Neuronal stem cell (in vitro differentiated cells): Measurements from ENCODE around the gene FRMD5.

Experiments used
- DNase-seq: peaks from one replicate; pipeline ENCODE4 v3.0.0-alpha.2; 2013; ENCODE audit warnings: low spot score
- H2AFZ ChIP-seq: one replicate; pipeline ENCODE4 v1.6.1; 2013; ENCODE audit warnings: mild to moderate bottlenecking, low read length, inconsistent platforms
- H2AK5ac ChIP-seq: 2 replicates; pipeline ENCODE4 v1.6.1; 2013; ENCODE audit warnings: low read depth, mild to moderate bottlenecking, inconsistent platforms, low read length, moderate library complexity, mixed read lengths
- H2BK120ac ChIP-seq: 2 replicates; pipeline ENCODE4 v1.6.1; 2013; ENCODE audit warnings: low read depth, mild to moderate bottlenecking, inconsistent platforms, low read length, moderate library complexity, mixed read lengths
- H2BK12ac ChIP-seq: one replicate; pipeline ENCODE4 v1.6.1; 2013; ENCODE audit warnings: low read length, inconsistent platforms
- H2BK15ac ChIP-seq: 2 replicates; pipeline ENCODE4 v1.6.1; 2013; ENCODE audit warnings: mild to moderate bottlenecking, low read length, inconsistent platforms, mixed read lengths
- H2BK5ac ChIP-seq: one replicate; pipeline ENCODE4 v1.6.1; 2013; ENCODE audit warnings: inconsistent platforms, mild to moderate bottlenecking, low read length, moderate library complexity
- H3K14ac ChIP-seq: one replicate; pipeline ENCODE4 v1.6.1; 2013; ENCODE audit warnings: low read length, inconsistent platforms
- H3K18ac ChIP-seq: 2 replicates; pipeline ENCODE4 v1.6.1; 2013; ENCODE audit warnings: low read length, inconsistent platforms
- H3K23ac ChIP-seq: 2 replicates; pipeline ENCODE4 v1.6.1; 2013; ENCODE audit warnings: low read depth, mild to moderate bottlenecking, mixed read lengths, low read length, inconsistent platforms; ENCODE audit not compliant: poor library complexity
- H3K27ac ChIP-seq: replicated peaks from 3 replicates; pipeline ENCODE4 v1.5.1; 2013; ENCODE audit warnings: low read length, inconsistent platforms
- H3K27me3 ChIP-seq, 3 experiments: 2 replicates each; pipeline ENCODE4 v1.6.1; 2013; ENCODE audit warnings: low read length in 3 of 3, mild to moderate bottlenecking in 2 of 3, inconsistent platforms in 1 of 3, low read depth in 1 of 3, mixed read lengths in 1 of 3, moderate library complexity in 1 of 3; ENCODE audit not compliant: control insufficient read depth in 3 of 3, insufficient read depth in 3 of 3
- H3K36me3 ChIP-seq, 2 donors: replicated peaks in 1 of 2; 2 replicates each; pipeline ENCODE4 v1.6.1; 2013; ENCODE audit warnings: low read length in 2 of 2; ENCODE audit not compliant: control insufficient read depth in 2 of 2, insufficient read depth in 2 of 2
- H3K4ac ChIP-seq: 2 replicates; pipeline ENCODE4 v1.6.1; 2013; ENCODE audit warnings: inconsistent platforms, mild to moderate bottlenecking, low read length, moderate library complexity
- H3K4me1 ChIP-seq, 2 donors: 1 replicate in 1 of 2; 2 replicates in 1 of 2; pipeline ENCODE4 v1.6.1; 2013; ENCODE audit warnings: low read length in 2 of 2, low read depth in 1 of 2; ENCODE audit not compliant: control insufficient read depth in 2 of 2, insufficient read depth in 1 of 2
- H3K4me2 ChIP-seq: one replicate; pipeline ENCODE4 v1.6.1; 2013; ENCODE audit warnings: mild to moderate bottlenecking, low read length, inconsistent platforms; ENCODE audit not compliant: insufficient read depth, poor library complexity, severe bottlenecking
- H3K4me3 ChIP-seq, 2 donors: 2 replicates each; pipeline ENCODE4 v1.5.1; 2013; ENCODE audit warnings: low read length in 2 of 2, mild to moderate bottlenecking in 2 of 2, inconsistent platforms in 1 of 2, moderate library complexity in 1 of 2
- H3K79me1 ChIP-seq: one replicate; pipeline ENCODE4 v1.6.1; 2013; ENCODE audit warnings: low read depth, mild to moderate bottlenecking, inconsistent platforms, low read length, moderate library complexity
- H3K9ac ChIP-seq: one replicate; pipeline ENCODE4 v1.6.1; 2013; ENCODE audit warnings: mild to moderate bottlenecking, low read depth, low read length, inconsistent platforms; ENCODE audit not compliant: poor library complexity
- H3K9me3 ChIP-seq, 2 donors: replicated peaks in 1 of 2; 2 replicates each; pipeline versions ENCODE3 to v1.6.1; 2013; ENCODE audit warnings: low read length in 2 of 2, mild to moderate bottlenecking in 2 of 2, inconsistent platforms in 1 of 2, low read depth in 1 of 2, mixed read lengths in 1 of 2, moderate library complexity in 1 of 2; ENCODE audit not compliant: control insufficient read depth in 2 of 2, insufficient read depth in 1 of 2
- H4K8ac ChIP-seq: one replicate; pipeline ENCODE4 v1.6.1; 2013; ENCODE audit warnings: low read depth, mild to moderate bottlenecking, inconsistent platforms, low read length, moderate library complexity
- H4K91ac ChIP-seq: one replicate; pipeline ENCODE4 v1.6.1; 2013; ENCODE audit warnings: low read length, low read depth, mild to moderate bottlenecking, inconsistent platforms; ENCODE audit not compliant: poor library complexity
- WGBS, 2 donors: extraction: QIAGEN DNeasy Blood & Tissue Kit; methylation state at CpG; one replicate each; pipeline ENCODE4 v1.1.7; 2013; ENCODE audit warnings: missing lambda C conversion rate in 2 of 2, mixed read lengths in 1 of 2; ENCODE audit not compliant: insufficient read length in 2 of 2, insufficient replicate concordance in 1 of 2; ENCODE audit errors: extremely low coverage in 2 of 2; 5-methylcytosine and 5-hydroxymethylcytosine counted together

Gene FRMD5

GRCh38 chr15:44084171-44084570 is 110.9 kb downstream of the FRMD5 start:
- no peak overlapping the region for H3K4me3 ChIP-seq
- no CpG with 5 or more reads among the region's 2 CpGs for WGBS, 2 donors
- no peak overlapping the region for H3K4ac ChIP-seq
- H2BK120ac ChIP-seq, result no peak overlapping the region
- H3K23ac ChIP-seq, result no peak overlapping the region
- H2AFZ ChIP-seq, result no peak overlapping the region
- H2BK5ac ChIP-seq, result no peak overlapping the region
- H3K9me3 ChIP-seq, result no peaks in the 10 kb centered on the region
- no peaks in the 10 kb centered on the region for H3K79me1 ChIP-seq
- H3K4me2 ChIP-seq, result no peak overlapping the region
- H2BK15ac ChIP-seq, result no peak overlapping the region
- no peak for DNase-seq
- no peak overlapping the region for H3K9ac ChIP-seq
- H4K91ac ChIP-seq, result no peak overlapping the region
- no peaks in the 10 kb centered on the region for H3K36me3 ChIP-seq
- no peak overlapping the region for H3K27ac ChIP-seq
- no peak overlapping the region for H2AK5ac ChIP-seq
- H2BK12ac ChIP-seq, result no peak overlapping the region
- H3K14ac ChIP-seq, result no peak overlapping the region
- no peaks in the 10 kb centered on the region for H3K4me1 ChIP-seq
- no peaks in the 10 kb centered on the region for H3K27me3 ChIP-seq
- no peak overlapping the region for H4K8ac ChIP-seq
- no peak overlapping the region for H3K18ac ChIP-seq

- H3K14ac ChIP-seq, result no peak overlapping the region
- no peak overlapping the region for H4K8ac ChIP-seq
- H3K79me1 ChIP-seq, result no peaks in the 10 kb centered on the region
- no peak overlapping the region for H3K4me3 ChIP-seq
- no peak overlapping the region for H2AK5ac ChIP-seq
- no peak overlapping the region for H3K4me2 ChIP-seq
- no peak overlapping the region for H3K23ac ChIP-seq
- no peak overlapping the region for H2BK5ac ChIP-seq
- no peak overlapping the region for H3K27ac ChIP-seq
- no peaks in the 10 kb centered on the region for H3K36me3 ChIP-seq
- H3K27me3 ChIP-seq, result no peaks in the 10 kb centered on the region
- no peak overlapping the region for H2BK15ac ChIP-seq
- H3K4ac ChIP-seq, result no peak overlapping the region
- H3K18ac ChIP-seq, result no peak overlapping the region
- no peak overlapping the region for H4K91ac ChIP-seq
- H3K9ac ChIP-seq, result no peak overlapping the region
- H2BK12ac ChIP-seq, result no peak overlapping the region
- H3K4me1 ChIP-seq, result no peaks in the 10 kb centered on the region
- H3K9me3 ChIP-seq, result peaks cover 0 to 7% of the 10 kb centered on the region in 2 donors
- WGBS, 2 donors, result no CpG with 5 or more reads among the region's 1 CpG
- no peak overlapping the region for H2BK120ac ChIP-seq
- no peak for DNase-seq
- H2AFZ ChIP-seq, result no peak overlapping the region
These were observed 112.4 kb downstream of the FRMD5 start for GRCh38 chr15:44082558-44083157.

GRCh38 chr15:44081026-44082013 is 113.8 kb downstream of the FRMD5 start:
- no CpG with 5 or more reads among the region's 5 CpGs for WGBS, 2 donors
- H2AFZ ChIP-seq, result no peak overlapping the region
- H3K9ac ChIP-seq, result no peak overlapping the region
- H4K8ac ChIP-seq, result no peak overlapping the region
- no peak overlapping the region for H2AK5ac ChIP-seq
- H3K27me3 ChIP-seq, result no peaks in the 10 kb centered on the region
- no peak overlapping the region for H2BK15ac ChIP-seq
- H2BK12ac ChIP-seq, result no peak overlapping the region
- H3K79me1 ChIP-seq, result no peaks in the 10 kb centered on the region
- H3K27ac ChIP-seq, result no peak overlapping the region
- no peak overlapping the region for H4K91ac ChIP-seq
- no peak overlapping the region for H2BK5ac ChIP-seq
- H2BK120ac ChIP-seq, result no peak overlapping the region
- no peaks in the 10 kb centered on the region for H3K36me3 ChIP-seq
- H3K4me1 ChIP-seq, result no peaks in the 10 kb centered on the region
- no peak overlapping the region for H3K4me3 ChIP-seq
- peaks cover 0 to 7% of the 10 kb centered on the region in 2 donors for H3K9me3 ChIP-seq
- H3K23ac ChIP-seq, result no peak overlapping the region
- no peak overlapping the region for H3K4ac ChIP-seq
- H3K14ac ChIP-seq, result no peak overlapping the region
- no peak overlapping the region for H3K4me2 ChIP-seq
- DNase-seq, result no peak
- H3K18ac ChIP-seq, result no peak overlapping the region

- Histone ChIP-seq H3K14ac (no peak overlapping the region), H4K8ac (no peak overlapping the region), H2BK5ac (no peak overlapping the region), H4K91ac (no peak overlapping the region), H2BK12ac (no peak overlapping the region), H3K9ac (no peak overlapping the region), H2AFZ (no peak overlapping the region), H3K18ac (no peak overlapping the region), H3K27me3 (no peaks in the 10 kb centered on the region), H2BK120ac (no peak overlapping the region), H3K23ac (no peak overlapping the region), H2BK15ac (no peak overlapping the region), H3K36me3 (no peaks in the 10 kb centered on the region), H3K4me1 (no peaks in the 10 kb centered on the region), H2AK5ac (no peak overlapping the region), H3K27ac (no peak overlapping the region), H3K4me3 (no peak overlapping the region), H3K79me1 (no peaks in the 10 kb centered on the region), H3K4me2 (no peak overlapping the region), H3K9me3 (peaks cover 0 to 7% of the 10 kb centered on the region in 2 donors), H3K4ac (no peak overlapping the region)
- DNase-seq, result no peak
- WGBS, 2 donors, result no CpG with 5 or more reads among the region's 3 CpGs
These were observed 119.5 kb downstream of the FRMD5 start for GRCh38 chr15:44075535-44075934.
